ENCODE results near the gene MYO5B. TPM values are rescaled to one million over a fixed set of nuclear protein-coding genes. Genes with fewer than 3 reads are reported as not detected.

MYO5B gene
- total RNA-seq, 1 experiment from 2014 or later, result 32.1 TPM

DNA sequence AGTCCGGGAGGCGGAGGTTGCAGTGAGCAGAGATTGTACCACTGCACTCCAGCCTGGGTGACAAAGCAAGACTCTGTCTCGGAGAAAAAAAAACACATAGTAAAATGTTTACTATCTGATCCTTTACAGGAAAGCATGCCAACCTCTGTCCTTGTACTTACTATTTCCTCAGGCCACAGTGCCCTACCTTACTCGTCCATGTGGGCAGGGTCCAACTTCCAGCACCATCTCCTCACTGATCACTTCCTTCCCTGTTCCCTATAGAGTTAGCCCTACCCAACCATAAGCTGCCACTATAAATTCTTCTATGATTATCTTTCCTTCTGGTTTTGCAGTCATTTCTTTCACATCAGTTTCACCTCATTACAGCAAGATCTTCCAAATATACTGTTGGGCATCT lies 136.2 kb downstream of the MYO5B start:
- Histone ChIP-seq H3K27me3 (ENCODE audit: insufficient read depth, low read length) (no peaks in the 10 kb centered on the region), H3K4me3 (replicated peaks in 1 of 2; ENCODE audit: low read depth in 1 of 2, low read length in 2 of 2) (no peak overlapping the region), H3K36me3 (ENCODE audit: control insufficient read depth in 1 of 2, insufficient read depth in 2 of 2, low read length in 2 of 2) (no peaks in the 10 kb centered on the region), H3K27ac (ENCODE audit: low read depth, low read length) (no peak overlapping the region), H3K4me1 (ENCODE audit: control insufficient read depth in 1 of 2, insufficient read depth in 2 of 2, low read length in 2 of 2) (no peaks in the 10 kb centered on the region), H3K9me3 (ENCODE audit: control insufficient read depth in 1 of 2, insufficient read depth in 1 of 2, low read depth in 1 of 2, low read length in 2 of 2) (no peaks in the 10 kb centered on the region), H4K20me1 (ENCODE audit: insufficient read depth) (no peaks in the 10 kb centered on the region), H3K79me2 (ENCODE audit: insufficient read depth, low read length) (no peaks in the 10 kb centered on the region), H3K4me2 (ENCODE audit: low read length) (no peak overlapping the region), H3K9ac (ENCODE audit: low read length) (no peak overlapping the region), H3K9me2 (ENCODE audit: insufficient read depth) (no peaks in the 10 kb centered on the region), H2AFZ (ENCODE audit: low read depth, low read length, poor library complexity, severe bottlenecking) (no peak overlapping the region)
- CTCF ChIA-PET, result no interaction called here
- no TSS peak for BruUV-seq (replicated peaks)
- DNase-seq (ENCODE audit: low read depth, low spot score) (no peak), ATAC-seq (no peak)
- POLR2A ChIA-PET, result no interaction called here
- TF ChIP-seq, protein P1, sequence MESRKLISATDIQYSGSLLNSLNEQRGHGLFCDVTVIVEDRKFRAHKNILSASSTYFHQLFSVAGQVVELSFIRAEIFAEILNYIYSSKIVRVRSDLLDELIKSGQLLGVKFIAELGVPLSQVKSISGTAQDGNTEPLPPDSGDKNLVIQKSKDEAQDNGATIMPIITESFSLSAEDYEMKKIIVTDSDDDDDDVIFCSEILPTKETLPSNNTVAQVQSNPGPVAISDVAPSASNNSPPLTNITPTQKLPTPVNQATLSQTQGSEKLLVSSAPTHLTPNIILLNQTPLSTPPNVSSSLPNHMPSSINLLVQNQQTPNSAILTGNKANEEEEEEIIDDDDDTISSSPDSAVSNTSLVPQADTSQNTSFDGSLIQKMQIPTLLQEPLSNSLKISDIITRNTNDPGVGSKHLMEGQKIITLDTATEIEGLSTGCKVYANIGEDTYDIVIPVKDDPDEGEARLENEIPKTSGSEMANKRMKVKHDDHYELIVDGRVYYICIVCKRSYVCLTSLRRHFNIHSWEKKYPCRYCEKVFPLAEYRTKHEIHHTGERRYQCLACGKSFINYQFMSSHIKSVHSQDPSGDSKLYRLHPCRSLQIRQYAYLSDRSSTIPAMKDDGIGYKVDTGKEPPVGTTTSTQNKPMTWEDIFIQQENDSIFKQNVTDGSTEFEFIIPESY (IDR thresholded peaks at IDR 0.05; ENCODE audit: extremely low read depth, insufficient replicate concordance, low read length), result no peak
- no peak for TF ChIP-seq EZH2phosphoT487 (IDR thresholded peaks at IDR 0.05; ENCODE audit: borderline replicate concordance)
- no peak for TF ChIP-seq EZH2 (IDR thresholded peaks at IDR 0.05)
- no peak for TF ChIP-seq RAD21 (IDR thresholded peaks at IDR 0.05; ENCODE audit: low read depth)
- TF ChIP-seq SRF (IDR thresholded peaks at IDR 0.05; ENCODE audit: low read depth), result no peak
- TF ChIP-seq, protein P2, sequence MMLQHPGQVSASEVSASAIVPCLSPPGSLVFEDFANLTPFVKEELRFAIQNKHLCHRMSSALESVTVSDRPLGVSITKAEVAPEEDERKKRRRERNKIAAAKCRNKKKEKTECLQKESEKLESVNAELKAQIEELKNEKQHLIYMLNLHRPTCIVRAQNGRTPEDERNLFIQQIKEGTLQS (IDR thresholded peaks at IDR 0.05), result no peak
- TF ChIP-seq JUND (IDR thresholded peaks at IDR 0.05), result no peak
- TF ChIP-seq FOSL1 (IDR thresholded peaks at IDR 0.05; ENCODE audit: low read depth), result no peak
- no peak for TF ChIP-seq CEBPB (IDR thresholded peaks at IDR 0.05; ENCODE audit: low read depth)
- no peak for TF ChIP-seq TCF7L2 (IDR thresholded peaks at IDR 0.05; ENCODE audit: borderline replicate concordance, extremely low read depth, insufficient read depth, insufficient read length)
- no peak for TF ChIP-seq POLR2A (IDR thresholded peaks at IDR 0.05; ENCODE audit: borderline replicate concordance, extremely low read depth, insufficient read depth, insufficient read length)
- no peak for TF ChIP-seq EGR1 (IDR thresholded peaks at IDR 0.05; ENCODE audit: low read depth)
- TF ChIP-seq, protein P3, sequence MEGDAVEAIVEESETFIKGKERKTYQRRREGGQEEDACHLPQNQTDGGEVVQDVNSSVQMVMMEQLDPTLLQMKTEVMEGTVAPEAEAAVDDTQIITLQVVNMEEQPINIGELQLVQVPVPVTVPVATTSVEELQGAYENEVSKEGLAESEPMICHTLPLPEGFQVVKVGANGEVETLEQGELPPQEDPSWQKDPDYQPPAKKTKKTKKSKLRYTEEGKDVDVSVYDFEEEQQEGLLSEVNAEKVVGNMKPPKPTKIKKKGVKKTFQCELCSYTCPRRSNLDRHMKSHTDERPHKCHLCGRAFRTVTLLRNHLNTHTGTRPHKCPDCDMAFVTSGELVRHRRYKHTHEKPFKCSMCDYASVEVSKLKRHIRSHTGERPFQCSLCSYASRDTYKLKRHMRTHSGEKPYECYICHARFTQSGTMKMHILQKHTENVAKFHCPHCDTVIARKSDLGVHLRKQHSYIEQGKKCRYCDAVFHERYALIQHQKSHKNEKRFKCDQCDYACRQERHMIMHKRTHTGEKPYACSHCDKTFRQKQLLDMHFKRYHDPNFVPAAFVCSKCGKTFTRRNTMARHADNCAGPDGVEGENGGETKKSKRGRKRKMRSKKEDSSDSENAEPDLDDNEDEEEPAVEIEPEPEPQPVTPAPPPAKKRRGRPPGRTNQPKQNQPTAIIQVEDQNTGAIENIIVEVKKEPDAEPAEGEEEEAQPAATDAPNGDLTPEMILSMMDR (IDR thresholded peaks at IDR 0.05 in 2 of 3, conservative IDR thresholded peaks at IDR 0.05 in 1 of 3; ENCODE audit: borderline replicate concordance in 1 of 3, insufficient read depth in 1 of 3, low read depth in 2 of 3, low read length in 2 of 3), result no peak
- no peak for TF ChIP-seq ELF1 (IDR thresholded peaks at IDR 0.05; ENCODE audit: borderline replicate concordance, low read depth)
- TF ChIP-seq, protein P4, sequence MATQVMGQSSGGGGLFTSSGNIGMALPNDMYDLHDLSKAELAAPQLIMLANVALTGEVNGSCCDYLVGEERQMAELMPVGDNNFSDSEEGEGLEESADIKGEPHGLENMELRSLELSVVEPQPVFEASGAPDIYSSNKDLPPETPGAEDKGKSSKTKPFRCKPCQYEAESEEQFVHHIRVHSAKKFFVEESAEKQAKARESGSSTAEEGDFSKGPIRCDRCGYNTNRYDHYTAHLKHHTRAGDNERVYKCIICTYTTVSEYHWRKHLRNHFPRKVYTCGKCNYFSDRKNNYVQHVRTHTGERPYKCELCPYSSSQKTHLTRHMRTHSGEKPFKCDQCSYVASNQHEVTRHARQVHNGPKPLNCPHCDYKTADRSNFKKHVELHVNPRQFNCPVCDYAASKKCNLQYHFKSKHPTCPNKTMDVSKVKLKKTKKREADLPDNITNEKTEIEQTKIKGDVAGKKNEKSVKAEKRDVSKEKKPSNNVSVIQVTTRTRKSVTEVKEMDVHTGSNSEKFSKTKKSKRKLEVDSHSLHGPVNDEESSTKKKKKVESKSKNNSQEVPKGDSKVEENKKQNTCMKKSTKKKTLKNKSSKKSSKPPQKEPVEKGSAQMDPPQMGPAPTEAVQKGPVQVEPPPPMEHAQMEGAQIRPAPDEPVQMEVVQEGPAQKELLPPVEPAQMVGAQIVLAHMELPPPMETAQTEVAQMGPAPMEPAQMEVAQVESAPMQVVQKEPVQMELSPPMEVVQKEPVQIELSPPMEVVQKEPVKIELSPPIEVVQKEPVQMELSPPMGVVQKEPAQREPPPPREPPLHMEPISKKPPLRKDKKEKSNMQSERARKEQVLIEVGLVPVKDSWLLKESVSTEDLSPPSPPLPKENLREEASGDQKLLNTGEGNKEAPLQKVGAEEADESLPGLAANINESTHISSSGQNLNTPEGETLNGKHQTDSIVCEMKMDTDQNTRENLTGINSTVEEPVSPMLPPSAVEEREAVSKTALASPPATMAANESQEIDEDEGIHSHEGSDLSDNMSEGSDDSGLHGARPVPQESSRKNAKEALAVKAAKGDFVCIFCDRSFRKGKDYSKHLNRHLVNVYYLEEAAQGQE (IDR thresholded peaks at IDR 0.05; ENCODE audit: low read depth), result no peak
- RAD21 ChIA-PET (ENCODE audit: low non-redundant PET in 1 of 2, low total read pairs in 2 of 2, uncharacterized antibody in 2 of 2, unreplicated experiment in 2 of 2), result no interaction called here
- intact Hi-C loops (cut with micrococcal nuclease), result no loop called here
